Breast epithelium (tissue), 3 donors: Measurements from ENCODE around the gene PSMB5.

Source experiments
- CTCF ChIP-seq, 3 donors: fragments of 450-650 bp; IDR thresholded peaks; one replicate each; pipeline ENCODE4 v1.5.1; 2016 to 2017; ENCODE audit warnings: antibody characterized with exemption in 3 of 3, mild to moderate bottlenecking in 3 of 3, moderate library complexity in 3 of 3
- POLR2AphosphoS5 ChIP-seq, 3 donors: sonication (generic); formaldehyde crosslinking; IDR thresholded peaks; one replicate each; pipeline ENCODE4 v1.6.1; 2017; ENCODE audit warnings: antibody characterized with exemption in 3 of 3

- TF ChIP-seq CTCF (IDR thresholded peaks at IDR 0.05) (no peak), POLR2AphosphoS5 (IDR thresholded peaks at IDR 0.05) (no peak)
Measured at GRCh38 chr14:23018107-23018506, 16.6 kb downstream of the PSMB5 start.
